ENCODE measurements around the gene CDKAL1.
"Not testable (repeated sequence)": the region's sequence is repeated elsewhere in the genome, so short reads cannot be mapped to it uniquely, and the experiment has no call there.

The CDKAL1 gene

GRCh38 chr6:21189759-21190158, 655.5 kb downstream of the CDKAL1 start:
- Histone ChIP-seq H3K4me3 (no peak overlapping the region), H3K27ac (no peak overlapping the region)

GRCh38 chr6:21190701-21191100, 656.4 kb downstream of the CDKAL1 start:
- Histone ChIP-seq H3K4me3 (no peak overlapping the region), H3K27ac (peak overlapping the region in 4 of 21 experiments; percentile 1 to 67 (median 21))

GRCh38 chr6:21193790-21194475, 659.7 kb downstream of the CDKAL1 start:
- Histone ChIP-seq H3K27ac (no peak overlapping the region), H3K4me3 (no peak overlapping the region)

GRCh38 chr6:21195301-21195700, 661.0 kb downstream of the CDKAL1 start:
- H3K4me3 ChIP-seq, H3K27ac ChIP-seq: not testable (repeated sequence)

GRCh38 chr6:21198032-21198640, 663.9 kb downstream of the CDKAL1 start:
- Histone ChIP-seq H3K4me3 (no peak overlapping the region), H3K27ac (no peak overlapping the region)

GRCh38 chr6:21199262-21199661, 665.0 kb downstream of the CDKAL1 start:
- no peak overlapping the region for H3K27ac ChIP-seq

GRCh38 chr6:21200134-21200870, 666.0 kb downstream of the CDKAL1 start:
- H3K4me3 ChIP-seq, result no peak overlapping the region
- peak overlapping the region in 1 of 21 experiments; percentile 60 for H3K27ac ChIP-seq

More at GRCh38 chr6:21199262-21199661, 665.0 kb downstream of the CDKAL1 start:
- H3K4me3 ChIP-seq, result no peak overlapping the region

- no peak overlapping the region for H3K27ac ChIP-seq
- no peak overlapping the region for H3K4me3 ChIP-seq
Measured at GRCh38 chr6:21201187-21201586, 666.9 kb downstream of the CDKAL1 start.

GRCh38 chr6:21201637-21202350, 667.5 kb downstream of the CDKAL1 start:
- H3K27ac ChIP-seq, result no peak overlapping the region
- no peak overlapping the region for H3K4me3 ChIP-seq

GRCh38 chr6:21202521-21202920, 668.3 kb downstream of the CDKAL1 start:
- no peak overlapping the region for H3K4me3 ChIP-seq
- no peak overlapping the region for H3K27ac ChIP-seq

GRCh38 chr6:21204951-21205350, 670.7 kb downstream of the CDKAL1 start:
- Histone ChIP-seq H3K27ac (no peak overlapping the region), H3K4me3 (no peak overlapping the region)

GRCh38 chr6:21208081-21208795, 674.0 kb downstream of the CDKAL1 start:
- Histone ChIP-seq H3K4me3 (no peak overlapping the region), H3K27ac (no peak overlapping the region)

GRCh38 chr6:21208796-21209186, 674.5 kb downstream of the CDKAL1 start:
- Histone ChIP-seq H3K4me3 (no peak overlapping the region), H3K27ac (no peak overlapping the region)

GRCh38 chr6:21213492-21213891, 679.2 kb downstream of the CDKAL1 start:
- H3K4me3 ChIP-seq, result no peak overlapping the region
- no peak overlapping the region for H3K27ac ChIP-seq

GRCh38 chr6:21214738-21215448, 680.6 kb downstream of the CDKAL1 start:
- H3K27ac ChIP-seq, result no peak overlapping the region
- no peak overlapping the region for H3K4me3 ChIP-seq

GRCh38 chr6:21219241-21219640, 685.0 kb downstream of the CDKAL1 start:
- Histone ChIP-seq H3K27ac (no peak overlapping the region), H3K4me3 (no peak overlapping the region)

- no peak overlapping the region for H3K4me3 ChIP-seq
Measured at GRCh38 chr6:21219856-21220255, 685.6 kb downstream of the CDKAL1 start.

GRCh38 chr6:21220271-21220987, 686.2 kb downstream of the CDKAL1 start:
- H3K27ac ChIP-seq, result no peak overlapping the region
- H3K4me3 ChIP-seq, result no peak overlapping the region

More at GRCh38 chr6:21219856-21220255, 685.6 kb downstream of the CDKAL1 start:
- H3K27ac ChIP-seq, result no peak overlapping the region
